C4-2B (cell line): ENCODE data around the gene EHBP1.

Source experiments
- CTCF ChIP-seq: fragments of 450-650 bp; conservative IDR thresholded peaks from 2 replicates; pipeline ENCODE4 v1.5.1; 2017; ENCODE audit warnings: mild to moderate bottlenecking
- ZFX ChIP-seq: fragments of 450-650 bp; IDR thresholded peaks from 2 replicates; pipeline ENCODE4 v1.6.1; 2017

- TF ChIP-seq CTCF (no peak), ZFX (no peak)
These were observed 297.8 kb downstream of the EHBP1 start for GRCh38 chr2:63003351-63003750.
